Fibroblast of peridontal ligament (primary cell): ENCODE data around the gene DNAAF1.

ENCODE experiments used
- DNase-seq: peaks from one replicate; pipeline ENCODE4 v3.0.0-alpha.2; 2010; ENCODE audit errors: extremely low read depth

The DNAAF1 gene

GRCh38 chr16:84124257-84125073, 20.6 kb upstream of the DNAAF1 start:
- DNase-seq = no peak

DNA sequence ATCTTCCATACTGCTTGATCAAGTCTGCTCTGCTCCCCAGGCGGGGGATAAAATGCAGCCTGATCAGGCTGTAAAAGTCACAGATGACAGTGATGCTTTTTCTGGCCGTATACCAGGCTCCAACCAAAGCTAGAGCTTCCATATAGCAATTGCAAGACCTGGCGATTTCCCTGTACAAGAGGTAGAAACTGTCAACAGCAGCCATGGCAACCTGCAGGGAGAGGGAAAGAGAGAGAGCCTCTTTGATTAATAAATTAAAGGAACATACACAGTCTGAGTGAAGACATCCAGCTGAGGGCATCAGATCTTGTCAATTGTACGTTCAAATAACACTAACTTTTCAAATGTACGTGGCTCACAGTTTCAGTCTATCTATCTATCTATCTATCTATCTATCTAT, 14.0 kb upstream of the DNAAF1 start:
- no peak for DNase-seq

GRCh38 chr16:84132527-84133285, 12.4 kb upstream of the DNAAF1 start:
- peak; percentile 45 for DNase-seq

DNA sequence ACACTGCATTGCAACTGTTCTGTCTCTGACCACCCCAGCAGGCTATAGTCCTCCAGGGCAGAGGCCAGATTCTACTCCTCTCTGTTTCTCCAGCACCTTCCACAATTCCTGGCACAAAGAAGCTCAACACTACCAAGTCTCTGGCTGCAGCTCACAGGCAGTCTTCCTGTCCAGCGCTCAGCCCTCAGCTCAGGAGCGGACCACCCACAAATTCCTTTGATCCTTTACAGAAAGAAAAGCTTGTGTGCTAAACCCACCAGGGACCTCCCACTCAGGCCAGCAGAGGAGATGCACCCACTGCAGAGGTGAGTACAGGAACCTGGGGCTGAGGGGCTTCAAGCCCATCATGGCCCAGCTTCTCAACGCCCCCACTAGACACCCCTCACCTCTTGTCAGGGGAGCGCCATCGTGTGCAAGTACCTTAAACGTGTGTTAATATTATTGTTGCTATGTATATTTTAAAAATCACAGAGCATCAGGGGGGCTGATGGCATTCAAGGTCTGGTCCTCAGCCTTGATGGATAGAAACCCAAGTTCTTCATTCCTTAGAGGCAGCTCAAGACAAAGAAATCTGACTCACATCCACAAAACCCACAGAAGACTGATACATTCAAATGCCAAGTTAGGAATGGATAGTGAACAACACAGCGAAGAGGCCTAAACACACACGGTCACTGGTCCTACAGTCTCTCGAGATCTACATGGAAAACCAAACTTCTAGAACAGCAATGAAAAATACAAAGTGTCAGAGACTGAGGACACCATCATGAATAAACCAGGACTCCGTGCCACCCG, 8.6 kb upstream of the DNAAF1 start:
- DNase-seq = no peak

- no peak for DNase-seq
These were observed 7.8 kb upstream of the DNAAF1 start for GRCh38 chr16:84137287-84137686.

GRCh38 chr16:84137769-84138357, 7.2 kb upstream of the DNAAF1 start:
- DNase-seq = no peak

DNA sequence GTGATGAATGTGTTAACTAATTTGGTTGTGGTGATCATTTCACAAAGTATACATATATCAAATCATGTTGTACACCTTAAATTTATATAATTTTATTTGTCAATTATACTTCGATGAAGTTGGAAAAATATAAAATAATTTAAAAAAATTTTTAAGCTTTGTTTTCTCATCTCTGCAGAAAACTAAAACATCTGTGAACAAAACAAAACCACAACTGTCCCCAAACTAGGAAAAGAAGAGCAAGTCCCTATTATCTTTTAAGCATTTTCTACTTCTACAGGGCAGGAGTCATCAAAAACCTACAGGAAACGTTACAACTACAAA, 6.6 kb upstream of the DNAAF1 start:
- DNase-seq = no peak

- DNase-seq = peak; percentile 38
These were observed 6.1 kb upstream of the DNAAF1 start for GRCh38 chr16:84138824-84139627.

DNA sequence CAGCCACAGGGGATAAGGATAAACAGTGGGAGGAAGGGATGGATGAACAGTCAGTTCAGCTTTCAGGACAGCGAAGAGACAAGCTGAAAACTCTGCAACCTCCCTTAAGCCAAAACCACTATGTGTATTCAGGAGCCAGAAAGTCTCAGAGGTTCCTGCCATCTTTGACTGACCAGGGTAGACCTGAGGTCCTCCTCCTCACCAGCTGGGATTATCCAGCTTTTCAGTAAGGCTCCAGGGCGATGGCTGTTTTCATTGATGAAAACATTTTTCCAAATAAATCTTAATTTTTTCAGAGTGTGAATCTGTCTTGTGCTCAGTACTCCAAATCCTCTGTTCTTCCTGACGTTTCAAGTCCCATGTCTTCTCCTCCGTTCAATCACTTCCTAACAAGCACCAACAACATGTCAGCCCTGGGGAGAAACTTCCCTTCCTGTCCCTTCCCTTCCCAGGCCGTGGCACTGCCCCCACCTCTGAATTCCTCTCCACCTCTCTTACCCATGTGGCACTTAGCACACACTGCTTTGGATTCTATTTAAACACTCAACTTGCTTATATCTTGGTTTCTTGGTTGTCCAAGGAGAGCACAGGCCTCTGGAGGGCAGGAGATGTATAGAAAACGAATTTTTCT, 5.4 kb upstream of the DNAAF1 start:
- no peak for DNase-seq

- no peak for DNase-seq
These were observed 3.9 kb upstream of the DNAAF1 start for GRCh38 chr16:84141143-84141670.

GRCh38 chr16:84143081-84143480, 2.0 kb upstream of the DNAAF1 start:
- no peak for DNase-seq

GRCh38 chr16:84143784-84144199, 1.3 kb upstream of the DNAAF1 start:
- DNase-seq = no peak

DNA sequence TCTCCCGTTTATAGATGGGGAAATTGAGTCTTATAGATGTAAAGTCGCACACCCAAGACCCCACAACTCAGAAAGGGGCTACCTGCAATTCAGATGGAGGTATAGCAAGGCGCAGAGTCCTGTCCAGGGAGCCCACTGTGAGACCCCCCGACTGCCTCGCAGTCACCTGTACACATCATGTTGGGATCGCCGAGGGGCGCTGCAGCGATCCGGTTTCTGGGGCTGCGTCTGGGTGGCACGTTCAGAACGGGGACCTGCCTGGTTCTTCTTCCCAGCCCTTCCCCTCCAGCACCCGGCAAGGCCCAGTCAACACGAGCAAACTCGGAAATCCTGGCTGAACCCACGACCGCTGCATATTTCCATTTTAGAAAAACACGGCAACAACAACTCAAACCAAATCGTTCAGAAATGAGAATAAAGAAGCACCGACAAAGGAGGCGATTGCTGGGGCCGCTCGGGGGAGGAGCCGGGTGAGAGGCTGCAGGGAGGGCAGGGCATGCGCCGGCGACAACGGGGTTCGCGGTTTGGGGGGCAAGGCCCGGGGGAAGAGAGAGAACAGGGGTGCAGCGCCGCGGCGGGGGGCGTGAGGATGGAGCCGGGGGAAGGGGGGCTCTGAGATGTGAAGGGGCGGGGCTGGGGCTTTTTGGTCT, 774 bp upstream of the DNAAF1 start:
- no peak for DNase-seq

DNA sequence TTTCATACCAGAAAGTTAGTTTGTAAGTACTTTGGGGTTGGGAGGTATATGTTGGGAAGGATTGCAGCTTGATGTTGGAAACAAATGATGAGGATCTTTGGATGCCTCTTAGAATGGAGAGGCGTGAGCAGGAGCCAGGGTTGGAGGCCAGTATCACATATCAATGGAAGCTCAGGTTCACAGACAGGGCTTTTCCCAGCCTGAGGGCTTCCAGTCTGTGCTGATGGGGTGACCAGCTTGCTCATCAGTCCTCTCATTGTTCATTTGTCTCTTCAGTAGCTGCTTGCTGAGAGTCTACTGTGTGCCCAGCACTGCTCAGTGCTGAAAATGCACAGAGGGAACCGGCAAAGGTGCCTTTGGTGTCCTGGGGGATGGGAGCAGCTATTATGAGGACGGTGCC, 5.8 kb downstream of the DNAAF1 start:
- no peak for DNase-seq

GRCh38 chr16:84153660-84154214, 8.6 kb downstream of the DNAAF1 start:
- DNase-seq = no peak

- DNase-seq = no peak
These were observed 10.1 kb downstream of the DNAAF1 start for GRCh38 chr16:84155226-84155625.

DNA sequence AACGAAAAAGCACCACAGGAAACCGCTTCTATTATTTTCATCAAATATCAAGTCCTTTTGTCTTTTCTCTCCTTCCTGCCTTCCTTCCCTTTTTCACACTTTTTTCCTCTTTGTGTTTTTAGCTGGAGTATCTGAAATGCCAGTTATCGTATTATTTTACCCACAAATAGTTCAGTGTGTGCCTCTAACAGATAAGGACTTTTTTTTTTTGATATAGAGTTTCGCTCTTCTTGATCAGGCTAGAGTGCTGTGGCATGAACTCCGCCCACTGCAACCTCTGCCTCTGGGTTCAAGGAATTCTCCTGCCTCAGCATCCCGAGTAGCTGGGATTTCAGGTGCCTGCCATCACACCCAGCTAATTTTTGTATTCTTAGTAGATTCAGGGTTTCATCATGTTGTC, 10.7 kb downstream of the DNAAF1 start:
- no peak for DNase-seq

DNA sequence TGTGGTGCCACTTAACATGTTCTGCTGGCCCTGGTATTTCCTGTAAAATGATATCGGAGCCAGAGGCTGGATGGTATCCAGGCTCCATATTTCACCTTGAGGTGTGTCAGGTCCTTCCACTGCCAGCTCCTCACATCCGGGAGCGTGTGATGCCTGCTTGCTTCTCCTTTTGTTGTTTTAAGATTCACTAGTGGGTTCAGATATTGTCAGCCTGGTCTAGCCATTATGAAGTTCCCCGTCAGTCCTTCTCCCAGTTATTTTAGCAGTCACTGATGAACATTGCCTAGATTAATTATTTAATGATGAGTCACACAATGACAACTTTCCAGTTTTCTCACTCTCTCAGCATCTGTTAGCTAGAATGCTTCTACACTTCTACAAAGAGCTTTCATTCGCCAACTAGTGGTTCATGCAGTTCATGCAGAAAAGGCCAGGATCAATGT, 11.3 kb downstream of the DNAAF1 start:
- DNase-seq = no peak

GRCh38 chr16:84159007-84159406, 13.9 kb downstream of the DNAAF1 start:
- no peak for DNase-seq

- no peak for DNase-seq
These were observed 14.7 kb downstream of the DNAAF1 start for GRCh38 chr16:84159800-84160199.
